H1 (cell line): ENCODE measurements around the gene TBC1D10A. TPM values are rescaled to one million over a fixed set of nuclear protein-coding genes. Genes with fewer than 3 reads are reported as not detected.

ENCODE experiments used
- EP300 ChIP-seq, 2 experiments: IDR thresholded peaks; 1 replicate in 1 of 2; 2 replicates in 1 of 2; pipeline ENCODE4 v1.6.1; 2011 to 2012; ENCODE audit warnings: low read depth in 2 of 2, low read length in 2 of 2, mild to moderate bottlenecking in 2 of 2, borderline replicate concordance in 1 of 2, inconsistent platforms in 1 of 2, moderate library complexity in 1 of 2
- SIN3A ChIP-seq, 2 experiments: IDR thresholded peaks in 1 of 2; conservative IDR thresholded peaks in 1 of 2; 2 replicates each; pipeline ENCODE4 v1.6.1; 2011 to 2012; ENCODE audit warnings: low read length in 2 of 2, improper control_type of control experiment in 1 of 2, low read depth in 1 of 2, mild to moderate bottlenecking in 1 of 2
- polyA plus RNA-seq, 7 experiments: library from polyadenylated mRNA; depleted of rRNA in 3 of 7; stranded (reverse) in 5 of 7; unstranded in 2 of 7; fragments of >200 nt in 5 of 7; fragments of 200-250 nt in 2 of 7; gene quantifications; 1 replicate in 5 of 7; 2 replicates in 1 of 7; 4 replicates in 1 of 7; pipeline versions ENCODE4 v1.2.1 to v1.2.3, GENCODE V29; 2011 to 2013; ENCODE audit warnings: missing spikeins in 2 of 7, mixed read lengths in 2 of 7
- total RNA-seq: library from RNA; stranded (reverse); fragmentation: NEBNext Ultra II Directional; extraction: Animal tissue kit (Norgen Biotek cat#: 25700); gene quantifications from 2 replicates; pipeline ENCODE4 v1.2.1, GENCODE V29; 2021

Gene TBC1D10A
- total and polyA plus RNA-seq, 2 of the 8 experiments (the other 6 are each of a cell fraction or from before 2014, with no cell fraction given): 5.4 to 7.0 TPM

DNA sequence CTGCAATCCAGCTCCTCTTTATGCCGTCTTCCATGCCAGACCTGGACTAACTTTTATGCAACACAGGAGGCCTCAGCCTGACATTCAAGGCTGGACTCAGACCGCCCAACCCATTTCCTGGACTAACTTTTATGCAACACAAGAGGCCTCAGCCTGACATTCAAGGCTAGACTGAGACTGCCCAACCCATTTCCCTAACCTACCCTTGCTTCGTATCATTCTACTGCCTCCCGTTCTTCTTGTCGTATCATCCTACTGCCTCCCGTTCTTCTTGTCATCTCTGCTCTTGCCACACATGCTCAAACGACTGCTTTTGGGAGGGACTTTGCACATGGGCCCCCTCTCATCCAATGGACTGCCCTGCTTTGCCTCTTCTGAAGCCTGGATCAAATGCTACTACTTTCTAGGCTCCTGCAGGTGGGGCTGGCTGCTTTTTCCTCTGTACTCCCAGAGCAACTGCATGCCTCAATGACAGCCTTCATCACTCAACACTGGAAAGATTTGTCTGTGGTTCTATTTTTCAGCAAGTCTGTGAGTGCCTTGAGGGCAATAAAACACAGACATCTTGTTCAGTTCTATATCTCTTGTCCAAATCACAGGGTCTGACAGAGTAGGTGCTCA is 7.8 kb downstream of the TBC1D10A start (continued):
- TF ChIP-seq SIN3A (conservative IDR thresholded peaks at IDR 0.05 in 1 of 2, IDR thresholded peaks at IDR 0.05 in 1 of 2; ENCODE audit: low read depth in 1 of 2, low read length in 2 of 2) (no peak), EP300 (IDR thresholded peaks at IDR 0.05; ENCODE audit: borderline replicate concordance in 1 of 2, low read depth in 2 of 2, low read length in 2 of 2) (no peak)
